Neutrophil (primary cell): ENCODE measurements around the gene ATP9B.

Experiments
- H3K27ac ChIP-seq: fragments of 200-600 bp; sonication (generic); 2 replicates; pipeline ENCODE4 v1.5.1; 2016; ENCODE audit warnings: mild to moderate bottlenecking, moderate library complexity
- H3K27me3 ChIP-seq: fragments of 200-600 bp; sonication (generic); 2 replicates; pipeline ENCODE4 v1.6.0; 2016; ENCODE audit warnings: mild to moderate bottlenecking
- H3K36me3 ChIP-seq: fragments of 200-600 bp; sonication (generic); 2 replicates; pipeline ENCODE4 v1.5.1; 2017
- H3K4me1 ChIP-seq, 2 experiments: fragments of 200-600 bp in 1 of 2; sonication (generic) in 1 of 2; 1 replicate in 1 of 2; 2 replicates in 1 of 2; pipeline versions ENCODE4 v1.5.1 to v1.6.1; 2013 to 2016; ENCODE audit warnings: low read depth in 1 of 2, low read length in 1 of 2, mild to moderate bottlenecking in 1 of 2, moderate library complexity in 1 of 2; ENCODE audit not compliant: control insufficient read depth in 1 of 2, insufficient read depth in 1 of 2
- H3K4me3 ChIP-seq, 2 experiments: fragments of 200-600 bp in 1 of 2; sonication (generic) in 1 of 2; 1 replicate in 1 of 2; 2 replicates in 1 of 2; pipeline ENCODE4 v1.5.1; 2013 to 2016; ENCODE audit warnings: low read depth in 1 of 2, low read length in 1 of 2, mild to moderate bottlenecking in 1 of 2, moderate library complexity in 1 of 2
- H3K9me3 ChIP-seq: fragments of 200-600 bp; sonication (generic); 2 replicates; pipeline ENCODE4 v1.5.1; 2016
- TF ChIP-seq, protein P1 (sequence below): fragments of 200-600 bp; sonication (generic); IDR thresholded peaks from 2 replicates; pipeline ENCODE4 v1.5.1; 2016; ENCODE audit warnings: antibody characterized with exemption

The ATP9B gene

DNA sequence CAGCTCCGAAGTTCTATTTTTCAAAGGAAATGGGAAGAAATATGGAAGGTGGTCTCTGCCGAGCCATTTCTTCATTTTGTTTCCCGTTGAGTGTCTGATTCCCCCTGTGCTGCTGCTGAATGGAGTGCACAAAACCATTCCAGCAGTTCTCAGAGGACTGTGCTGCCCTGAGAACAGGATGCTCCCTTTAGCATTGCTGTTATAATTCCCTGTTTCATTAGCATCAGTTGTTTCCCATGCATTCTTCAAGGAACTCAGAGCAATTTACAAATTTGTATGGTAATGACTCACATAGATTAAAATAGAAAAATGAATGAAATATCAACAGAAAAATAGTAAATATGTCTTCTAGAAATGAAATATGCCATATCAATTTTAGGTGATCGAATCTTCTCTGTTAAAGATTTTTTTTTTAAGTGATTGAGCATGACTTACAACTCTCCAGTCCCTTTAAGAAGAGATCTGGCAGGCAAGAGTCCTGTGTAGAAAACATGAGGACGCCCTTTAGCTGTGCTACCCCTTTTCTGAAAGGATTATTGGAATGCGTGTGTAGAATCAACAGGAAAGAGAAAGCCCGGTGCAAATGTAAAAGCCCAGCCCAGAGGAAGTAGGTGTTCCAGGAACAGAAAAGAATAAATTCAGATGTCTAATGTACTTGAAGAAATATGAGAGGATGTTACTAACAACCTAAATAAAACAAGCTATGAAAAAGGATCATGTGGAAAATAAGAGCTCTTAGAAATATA is 118.5 kb downstream of the ATP9B start:
- no peaks in the 10 kb centered on the region for H3K9me3 ChIP-seq
- TF ChIP-seq, protein P1, sequence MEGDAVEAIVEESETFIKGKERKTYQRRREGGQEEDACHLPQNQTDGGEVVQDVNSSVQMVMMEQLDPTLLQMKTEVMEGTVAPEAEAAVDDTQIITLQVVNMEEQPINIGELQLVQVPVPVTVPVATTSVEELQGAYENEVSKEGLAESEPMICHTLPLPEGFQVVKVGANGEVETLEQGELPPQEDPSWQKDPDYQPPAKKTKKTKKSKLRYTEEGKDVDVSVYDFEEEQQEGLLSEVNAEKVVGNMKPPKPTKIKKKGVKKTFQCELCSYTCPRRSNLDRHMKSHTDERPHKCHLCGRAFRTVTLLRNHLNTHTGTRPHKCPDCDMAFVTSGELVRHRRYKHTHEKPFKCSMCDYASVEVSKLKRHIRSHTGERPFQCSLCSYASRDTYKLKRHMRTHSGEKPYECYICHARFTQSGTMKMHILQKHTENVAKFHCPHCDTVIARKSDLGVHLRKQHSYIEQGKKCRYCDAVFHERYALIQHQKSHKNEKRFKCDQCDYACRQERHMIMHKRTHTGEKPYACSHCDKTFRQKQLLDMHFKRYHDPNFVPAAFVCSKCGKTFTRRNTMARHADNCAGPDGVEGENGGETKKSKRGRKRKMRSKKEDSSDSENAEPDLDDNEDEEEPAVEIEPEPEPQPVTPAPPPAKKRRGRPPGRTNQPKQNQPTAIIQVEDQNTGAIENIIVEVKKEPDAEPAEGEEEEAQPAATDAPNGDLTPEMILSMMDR: no peak
- H3K4me1 ChIP-seq: no peaks in the 10 kb centered on the region
- H3K27me3 ChIP-seq: no peaks in the 10 kb centered on the region
- no peak overlapping the region for H3K27ac ChIP-seq
- no peak overlapping the region for H3K4me3 ChIP-seq
- H3K36me3 ChIP-seq: no peaks in the 10 kb centered on the region

DNA sequence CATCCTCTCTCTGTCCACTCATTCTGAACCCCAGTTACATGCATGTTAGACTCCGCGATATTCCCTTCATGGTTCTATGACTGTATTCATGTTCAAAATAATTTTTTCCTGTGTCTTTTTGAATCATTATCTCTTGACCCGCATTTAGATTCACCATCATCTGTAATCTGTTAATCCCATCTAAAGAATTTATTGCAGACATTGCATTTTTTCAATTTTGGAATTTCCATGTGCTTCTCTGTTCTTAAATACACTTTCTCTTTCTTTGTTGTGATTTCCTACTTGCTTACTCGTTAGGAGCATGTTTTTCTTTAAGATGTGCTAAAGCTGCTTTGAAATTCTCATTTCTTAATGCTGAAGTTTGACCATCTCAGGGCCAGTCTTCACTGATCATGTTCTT is 122.2 kb downstream of the ATP9B start:
- no peaks in the 10 kb centered on the region for H3K9me3 ChIP-seq
- no peak overlapping the region for H3K4me3 ChIP-seq
- TF ChIP-seq, protein P1: no peak
- peaks cover 19% of the 10 kb centered on the region for H3K36me3 ChIP-seq
- no peak overlapping the region for H3K27ac ChIP-seq
- H3K4me1 ChIP-seq: no peaks in the 10 kb centered on the region
- H3K27me3 ChIP-seq: no peaks in the 10 kb centered on the region

DNA sequence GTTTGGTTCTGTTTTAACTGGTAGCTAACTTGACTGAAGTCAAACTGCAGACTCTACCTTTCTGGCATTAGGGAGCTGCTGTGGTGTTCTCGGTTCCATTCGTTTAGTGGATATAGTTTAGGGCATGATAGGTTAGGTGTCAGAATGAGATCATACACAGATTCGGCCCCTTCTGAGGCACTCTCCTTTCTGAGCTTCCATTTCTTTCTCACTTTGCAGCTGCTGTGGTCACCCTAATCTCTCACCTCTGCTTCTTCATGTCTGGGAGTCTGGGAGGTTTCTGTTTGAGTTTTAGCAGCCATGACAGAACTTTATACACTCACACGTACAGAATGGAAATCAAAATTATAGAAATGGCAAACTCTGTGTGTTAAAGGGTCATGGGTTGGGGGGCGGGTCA is 122.8 kb downstream of the ATP9B start:
- Histone ChIP-seq H3K27me3 (no peaks in the 10 kb centered on the region), H3K4me3 (no peak overlapping the region), H3K4me1 (no peaks in the 10 kb centered on the region), H3K27ac (no peak overlapping the region), H3K9me3 (no peaks in the 10 kb centered on the region), H3K36me3 (peaks cover 19% of the 10 kb centered on the region)
- TF ChIP-seq, protein P1: no peak

DNA sequence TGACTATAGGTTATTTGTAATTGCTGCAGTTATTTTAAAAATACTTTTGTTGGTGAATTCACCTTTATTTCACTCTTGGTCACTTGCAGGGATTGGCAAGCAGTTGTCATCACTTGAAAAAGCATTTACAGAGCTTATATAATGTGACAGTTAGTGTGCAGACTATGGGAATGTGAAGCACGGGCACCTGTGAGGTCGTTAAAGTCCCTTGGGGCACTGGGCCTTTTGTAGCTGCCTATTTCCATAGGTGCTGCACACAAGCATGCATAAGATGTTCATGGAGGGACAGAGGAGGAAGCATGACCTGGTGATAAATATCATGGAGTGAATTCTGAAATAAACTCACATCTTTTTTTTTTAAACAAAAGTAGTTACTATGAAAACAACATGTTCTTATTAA is 124.6 kb downstream of the ATP9B start:
- Histone ChIP-seq H3K36me3 (peaks cover 19% of the 10 kb centered on the region), H3K4me1 (no peaks in the 10 kb centered on the region), H3K27me3 (no peaks in the 10 kb centered on the region), H3K4me3 (no peak overlapping the region), H3K9me3 (no peaks in the 10 kb centered on the region), H3K27ac (no peak overlapping the region)
- TF ChIP-seq, protein P1: no peak

DNA sequence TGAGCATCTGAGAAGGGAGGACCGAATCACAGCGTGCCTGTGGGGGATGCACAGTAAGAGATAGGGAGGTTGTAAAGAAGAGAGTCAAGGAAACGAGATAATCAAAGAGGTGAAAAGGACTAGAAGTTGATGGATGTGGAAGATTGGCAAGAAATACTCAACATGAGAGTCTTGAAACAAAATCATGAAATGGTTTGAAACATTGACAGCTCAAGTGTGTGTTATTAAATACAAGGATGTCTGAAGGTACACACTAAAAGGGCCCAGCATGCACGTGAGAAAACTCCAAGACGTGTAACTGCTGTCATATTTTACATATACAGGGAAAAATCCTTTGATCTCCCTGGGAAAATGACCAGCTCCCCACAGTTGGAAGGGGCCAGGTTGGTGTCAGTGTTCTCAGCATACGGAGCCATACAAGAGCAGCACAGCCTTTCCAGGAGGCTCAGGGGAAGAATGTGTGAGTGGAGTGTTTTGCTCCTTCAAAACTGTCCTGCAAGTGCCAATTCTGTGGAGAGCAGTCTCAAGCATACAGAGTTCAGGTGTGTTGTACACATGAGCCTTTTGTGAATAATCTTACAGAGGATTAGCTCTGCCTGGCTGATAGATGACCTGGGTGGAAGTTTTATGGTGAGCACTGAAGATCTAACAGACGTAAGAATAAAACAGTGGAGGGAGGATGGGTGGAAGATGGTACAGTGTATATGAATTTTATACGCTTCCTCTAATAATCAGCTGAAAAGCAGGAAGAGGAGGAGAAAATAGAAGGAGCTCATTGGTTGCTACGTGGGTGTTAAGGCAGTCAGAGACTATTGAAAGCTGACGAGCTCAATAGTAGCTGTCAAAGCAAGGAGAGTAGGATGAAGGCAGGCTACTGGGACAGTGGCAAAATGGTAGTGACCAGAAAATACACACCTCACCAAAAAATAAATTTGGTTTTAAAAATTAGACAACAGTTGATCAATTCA is 126.8 kb downstream of the ATP9B start:
- TF ChIP-seq, protein P1: no peak
- Histone ChIP-seq H3K4me1 (no peaks in the 10 kb centered on the region), H3K27me3 (no peaks in the 10 kb centered on the region), H3K9me3 (no peaks in the 10 kb centered on the region), H3K4me3 (no peak overlapping the region), H3K27ac (no peak overlapping the region), H3K36me3 (peaks cover 19% of the 10 kb centered on the region)
